ENCODE measurements around the gene DBNDD2.

- TF ChIP-seq CTCF (IDR thresholded peaks at IDR 0.05) (no peak), POLR2A (IDR thresholded peaks at IDR 0.05) (no peak), POLR2AphosphoS5 (IDR thresholded peaks at IDR 0.05) (peak in 3 of 4 donors; percentile 6 to 42 (median 19))
Observed at GRCh38 chr20:45405571-45406259, 2.4 kb upstream of the DBNDD2 start.
